ENCODE data around the gene AUH.

GRCh38 chr9:91219557-91219956, 142.2 kb downstream of the AUH start:
- TF ChIP-seq CTCF (IDR thresholded peaks at IDR 0.05) (no peak), ZFX (IDR thresholded peaks at IDR 0.05; ENCODE audit: borderline replicate concordance) (no peak)

All from 22Rv1 (cell line).